ENCODE results near the gene RELL1.
A peak's percentile ranks its signal among the peaks of the same experiment; 100 is the strongest.

The RELL1 gene, protein sequence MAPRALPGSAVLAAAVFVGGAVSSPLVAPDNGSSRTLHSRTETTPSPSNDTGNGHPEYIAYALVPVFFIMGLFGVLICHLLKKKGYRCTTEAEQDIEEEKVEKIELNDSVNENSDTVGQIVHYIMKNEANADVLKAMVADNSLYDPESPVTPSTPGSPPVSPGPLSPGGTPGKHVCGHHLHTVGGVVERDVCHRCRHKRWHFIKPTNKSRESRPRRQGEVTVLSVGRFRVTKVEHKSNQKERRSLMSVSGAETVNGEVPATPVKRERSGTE

DNA sequence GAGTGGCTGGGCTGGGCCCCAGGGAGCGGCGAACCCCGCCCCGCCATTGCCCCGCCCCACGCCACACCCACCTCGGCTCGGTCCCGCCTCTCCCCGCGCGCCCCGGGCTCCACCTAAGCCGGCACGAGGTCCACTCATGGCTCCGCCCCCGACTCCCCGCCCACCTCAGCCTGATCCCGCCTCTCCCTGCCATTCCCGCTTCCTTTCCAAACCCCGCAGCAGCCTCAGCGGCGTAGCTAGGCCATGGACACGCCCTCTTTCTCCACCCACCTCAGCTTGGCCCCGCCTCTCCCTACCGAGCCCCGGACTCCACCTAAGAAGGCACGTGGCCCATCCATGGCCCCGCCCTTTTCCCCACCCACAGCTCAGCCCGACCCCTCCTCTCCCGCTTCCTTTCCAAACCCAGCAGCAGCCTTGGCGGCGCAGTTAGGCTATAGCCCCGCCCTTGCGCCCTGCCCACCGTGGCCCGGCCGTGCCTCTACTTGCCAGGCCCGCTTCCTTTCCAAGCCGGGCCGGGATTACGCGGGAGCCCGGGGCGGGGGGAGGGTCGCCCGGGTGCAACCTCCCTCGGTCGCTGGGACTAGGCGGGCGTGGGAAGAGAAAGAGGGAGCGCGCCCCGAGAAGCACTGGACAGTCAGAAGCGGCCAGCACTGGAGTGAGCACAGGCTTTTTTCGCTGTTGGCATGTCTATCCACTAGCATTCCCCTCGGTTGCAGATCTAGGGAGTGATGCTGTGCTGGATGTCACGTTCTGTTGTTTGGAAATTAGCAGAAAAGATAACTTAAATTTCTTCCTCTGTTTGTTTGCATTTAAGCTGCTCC is at the start of gene RELL1:
Gene RELL1 (minus strand): TSS at position 4 of the 821 bp plus-strand sequence. CDS start 89 bp downstream, outside the sequence.
- DNase-seq, result peak; percentile 99

DNA sequence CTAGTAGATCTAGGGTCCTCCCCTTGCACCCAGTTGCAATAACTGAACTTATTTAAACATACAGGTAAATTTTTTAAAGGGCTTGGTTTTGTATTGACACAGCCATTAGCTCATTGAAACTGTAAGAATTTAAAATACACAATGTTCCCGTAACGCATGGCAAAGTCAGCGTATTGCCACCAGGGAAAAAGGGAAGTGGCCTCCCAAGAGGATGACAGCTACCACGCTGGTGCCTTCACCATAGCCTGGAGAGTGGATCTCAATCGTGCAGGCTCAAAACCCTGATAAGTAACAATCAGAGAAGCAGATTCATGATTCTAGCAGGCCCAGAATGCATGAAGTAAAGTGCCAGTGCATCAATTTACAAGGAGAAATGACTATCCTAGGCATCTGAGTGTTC is 49.4 kb upstream of the RELL1 start:
- no peak for DNase-seq

DNA sequence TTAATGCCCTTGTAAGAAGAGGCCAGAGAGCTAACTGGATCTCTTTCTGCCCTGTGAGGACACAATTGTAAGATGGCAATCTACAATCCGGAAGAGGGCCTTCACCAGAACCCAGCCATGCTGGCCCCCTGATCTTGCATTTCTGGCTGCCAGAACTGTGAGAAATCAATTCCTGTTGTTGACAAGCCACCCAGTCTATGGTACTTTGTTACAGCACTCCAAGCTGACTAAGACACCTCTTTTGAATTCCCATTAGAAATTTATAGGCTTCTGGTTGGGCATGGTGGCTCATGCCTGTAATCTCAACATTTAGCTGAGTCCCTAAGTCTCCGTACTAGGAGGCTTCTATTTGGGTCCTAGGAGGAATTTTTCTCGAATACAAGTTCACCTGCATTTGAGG is 48.8 kb upstream of the RELL1 start:
- no peak for DNase-seq

DNA sequence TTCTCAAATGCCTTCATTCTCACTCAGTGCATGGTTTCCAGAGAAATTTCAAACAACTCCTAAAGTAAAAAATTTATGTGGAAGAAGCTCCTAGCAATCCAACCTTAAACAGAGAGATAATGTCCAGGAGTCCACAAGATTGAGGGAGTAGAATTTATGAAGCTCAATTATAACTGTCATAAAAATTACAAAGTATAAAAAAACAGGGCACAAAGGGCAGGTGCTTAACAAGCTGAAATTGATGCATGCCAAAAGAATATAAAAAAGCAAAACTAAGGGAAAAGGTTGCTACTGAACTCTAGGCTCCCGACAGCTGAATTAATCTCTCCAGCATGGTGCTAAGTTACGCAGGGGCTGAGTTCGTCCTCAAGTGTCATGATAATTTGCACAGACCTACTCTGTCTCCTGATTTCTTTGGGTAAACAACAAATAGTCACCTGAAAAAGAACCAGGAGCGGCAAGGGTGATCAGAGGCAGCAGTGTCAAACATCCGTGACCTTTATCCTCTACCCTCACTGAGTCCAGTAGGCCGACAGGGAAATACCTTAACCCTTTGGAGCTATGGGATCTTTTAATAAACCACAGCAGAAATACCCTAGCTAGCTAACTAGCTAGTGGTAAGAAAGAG is 47.2 kb upstream of the RELL1 start:
- no peak for DNase-seq

DNA sequence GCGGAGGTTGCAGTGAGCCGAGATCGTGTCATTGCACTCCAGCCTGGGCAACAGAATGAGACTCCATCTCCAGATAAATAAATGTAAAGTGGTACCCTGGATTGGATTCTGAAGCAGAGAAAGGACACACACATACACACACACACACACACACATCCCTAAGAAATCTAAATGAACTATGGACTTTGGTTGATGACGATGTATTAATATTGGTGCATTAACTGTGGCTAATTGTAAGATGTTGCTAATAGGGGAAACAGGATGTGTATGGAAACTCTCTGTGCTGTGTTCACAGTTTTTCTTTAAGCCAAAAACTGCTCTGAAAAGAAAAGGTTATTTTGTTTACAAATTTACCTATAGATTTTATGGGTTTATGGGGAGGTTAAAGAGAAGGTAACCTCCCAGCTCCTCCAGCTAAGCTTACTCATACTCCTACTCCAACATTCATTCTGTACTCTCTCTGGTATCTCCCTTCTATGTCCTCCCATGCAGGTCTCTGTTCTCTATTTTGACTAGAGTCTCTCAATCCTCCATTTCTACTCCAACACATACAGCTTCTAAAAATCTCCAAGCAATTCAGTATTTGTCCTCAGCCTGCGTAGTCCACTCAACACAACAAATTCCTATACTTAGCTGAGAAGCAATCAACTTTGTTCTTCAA is 46.5 kb upstream of the RELL1 start:
- DNase-seq, result no peak

DNA sequence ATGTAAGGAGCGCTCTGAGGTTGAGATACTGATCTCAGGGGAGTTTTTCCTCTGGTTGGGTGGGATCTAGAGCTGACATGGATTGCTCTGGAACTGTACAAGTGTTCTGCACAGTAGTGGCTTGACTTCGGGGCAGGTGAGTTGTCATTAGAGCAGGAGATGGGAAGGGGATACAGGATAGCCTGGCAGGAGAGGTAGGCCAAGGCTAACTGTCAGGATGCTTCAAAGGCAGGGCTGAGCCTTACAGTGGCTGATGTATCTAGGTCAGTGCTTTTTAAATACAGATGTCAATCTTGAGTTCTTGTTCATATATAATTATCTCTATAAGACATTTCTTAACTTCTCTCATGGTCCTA is 43.5 kb upstream of the RELL1 start:
- DNase-seq, result no peak

DNA sequence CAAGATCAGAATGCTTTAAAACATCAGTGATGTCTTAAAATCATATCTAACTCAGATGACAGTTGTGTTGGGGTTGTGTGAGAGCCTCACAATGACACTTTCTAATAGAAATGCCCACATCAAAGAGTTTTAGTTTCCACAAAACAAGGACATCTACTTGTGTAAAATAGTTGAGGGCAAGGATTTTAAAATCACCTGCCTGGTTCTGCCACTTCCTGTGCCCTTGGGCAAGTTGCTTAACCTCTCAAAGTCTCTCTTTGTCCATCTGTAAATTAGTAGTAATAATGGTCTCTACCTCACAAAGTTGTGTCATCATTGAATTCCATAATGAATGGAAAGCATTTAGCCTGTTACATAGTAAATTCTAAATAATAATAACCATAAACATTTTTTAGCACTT is 41.9 kb upstream of the RELL1 start:
- DNase-seq, result no peak

DNA sequence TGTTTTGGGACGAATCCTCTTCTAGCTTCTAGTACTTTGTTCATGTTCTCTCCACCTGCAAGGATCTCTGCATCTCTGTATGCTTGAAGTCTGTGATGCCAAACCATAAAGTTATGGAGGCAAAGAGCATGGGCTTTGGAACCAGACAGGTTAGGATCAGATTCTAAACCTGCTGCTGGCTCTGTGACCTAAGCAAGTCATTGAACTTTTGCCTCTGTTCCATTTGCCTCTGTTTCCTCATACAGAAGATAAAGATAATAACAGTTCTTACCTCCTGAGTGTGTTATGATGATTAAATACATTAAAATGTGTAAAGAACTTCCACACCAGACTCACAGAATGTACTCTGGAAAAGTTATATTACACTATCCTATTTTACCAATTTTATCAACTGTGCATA is 41.5 kb upstream of the RELL1 start:
- no peak for DNase-seq

DNA sequence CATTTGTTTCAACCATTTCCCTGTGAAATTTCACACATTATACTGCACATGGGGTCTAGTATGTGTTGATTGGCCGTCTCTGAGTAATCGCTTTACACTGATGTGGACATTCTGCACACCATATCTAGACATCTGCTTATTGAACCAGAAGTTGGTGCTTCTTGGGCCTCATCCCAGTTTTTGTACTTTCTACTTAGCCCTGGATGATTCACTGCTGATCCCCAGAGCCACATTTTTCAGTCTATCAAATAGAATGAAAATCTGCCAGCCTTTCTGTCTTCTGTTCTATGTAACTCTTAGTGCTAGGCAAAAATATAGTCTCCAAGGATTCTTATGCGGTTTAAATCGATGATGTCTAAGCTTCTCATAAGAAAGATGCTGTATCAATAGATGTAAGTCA is 40.5 kb upstream of the RELL1 start:
- DNase-seq, result no peak

DNA sequence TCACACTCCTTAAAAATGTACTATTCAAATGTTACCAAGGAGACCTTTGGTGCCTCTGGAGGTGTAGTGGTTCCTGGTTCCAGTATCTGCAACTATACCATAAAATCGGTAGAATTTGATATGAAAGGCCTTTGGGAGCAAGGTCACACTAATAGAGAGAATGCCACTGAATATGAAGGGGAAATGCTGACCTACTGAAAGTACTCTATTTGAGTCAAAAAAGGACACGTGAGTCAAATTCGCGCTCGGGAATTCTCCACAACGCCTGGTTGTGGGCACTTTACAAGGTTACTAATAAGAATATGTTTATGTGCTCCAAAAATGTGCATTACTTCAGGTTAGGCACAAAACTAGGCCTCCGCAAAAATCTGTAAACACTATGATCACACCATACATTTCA is 39.5 kb upstream of the RELL1 start:
- no peak for DNase-seq

DNA sequence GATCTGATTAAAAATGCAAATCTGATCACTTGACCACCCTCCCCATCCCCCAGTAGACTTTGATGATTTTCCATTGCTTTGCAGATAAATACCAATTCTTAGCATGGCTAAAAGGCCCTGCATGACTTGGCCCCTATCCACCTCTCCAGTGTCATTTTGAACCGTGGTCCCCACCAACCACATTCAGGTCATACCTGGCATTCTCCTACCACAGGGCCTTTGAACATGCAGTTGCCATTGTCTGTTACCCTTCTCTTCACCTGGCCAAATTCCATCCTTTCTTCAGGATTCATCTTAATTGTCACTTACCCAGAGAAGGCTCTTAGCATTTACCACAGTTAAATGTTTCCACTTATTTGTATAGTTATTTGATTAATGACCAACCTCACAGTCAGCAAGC is 36.9 kb upstream of the RELL1 start:
- DNase-seq, result no peak

DNA sequence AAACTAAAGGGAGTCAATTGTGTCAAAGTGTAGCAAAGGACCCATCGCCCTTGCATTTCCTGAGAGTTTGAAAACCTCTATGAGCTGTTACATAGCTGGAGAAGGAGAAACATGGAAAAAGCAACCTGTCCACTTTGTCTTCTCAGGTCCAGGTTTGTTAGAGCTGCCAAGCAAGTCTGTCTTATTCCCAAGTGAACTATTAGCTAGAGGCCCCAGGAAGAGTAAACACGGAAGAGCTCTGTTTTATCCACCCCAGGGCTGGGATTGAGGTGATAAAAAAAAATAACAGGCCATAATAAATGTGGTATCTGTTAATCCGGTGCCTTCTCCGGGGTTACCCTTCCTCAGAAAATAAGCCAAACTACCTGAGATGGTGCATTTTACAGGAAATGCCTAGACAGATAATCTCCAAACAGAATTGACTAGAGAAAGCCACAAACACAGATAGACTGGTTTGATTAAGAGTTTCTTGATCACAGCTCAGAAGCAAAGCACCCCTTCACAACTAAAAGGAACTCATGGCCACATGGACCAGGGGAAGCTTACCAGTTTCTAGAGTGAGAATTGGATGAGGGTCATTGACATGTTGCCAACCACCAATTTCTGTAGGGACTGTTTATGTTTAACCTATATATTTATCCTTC is 35.9 kb upstream of the RELL1 start:
- peak; percentile 2 for DNase-seq

DNA sequence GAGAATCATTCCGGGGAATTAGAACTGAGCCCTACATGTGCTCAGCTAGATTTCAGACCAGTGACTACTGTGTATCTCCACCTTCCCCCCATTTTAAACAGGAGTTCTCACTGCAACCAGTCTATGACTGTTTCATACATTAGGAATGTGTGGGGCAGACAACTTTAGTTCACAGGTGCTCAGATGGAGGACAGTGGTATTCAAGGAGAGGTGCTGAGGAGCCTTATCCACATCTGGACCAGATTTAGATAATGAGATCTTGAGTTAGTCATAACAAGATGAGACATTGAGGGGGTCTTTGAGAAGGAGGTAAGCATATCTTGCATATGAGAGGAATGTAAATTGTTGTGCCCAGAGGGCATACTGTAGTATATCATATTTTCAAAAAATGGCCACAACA is 32.8 kb upstream of the RELL1 start:
- DNase-seq, result no peak

DNA sequence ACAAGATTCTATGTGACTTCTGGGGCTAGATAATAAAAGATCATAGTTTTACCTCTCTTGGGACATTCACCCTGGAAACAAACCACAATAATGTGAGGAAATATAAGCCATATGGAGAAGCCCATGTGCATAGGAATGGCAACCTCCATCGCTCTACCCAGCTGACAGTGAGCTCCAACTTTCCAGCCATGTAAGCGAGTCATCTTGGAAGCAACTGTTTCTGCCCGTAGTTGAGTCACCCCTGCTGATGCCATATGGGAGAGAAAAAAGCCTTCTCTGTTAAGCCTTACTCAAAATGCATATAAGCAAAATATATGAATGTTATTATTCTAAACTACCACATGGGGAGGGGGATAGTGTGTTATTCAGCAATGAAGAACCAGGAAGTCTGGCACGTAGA is 31.4 kb upstream of the RELL1 start:
- DNase-seq, result no peak

DNA sequence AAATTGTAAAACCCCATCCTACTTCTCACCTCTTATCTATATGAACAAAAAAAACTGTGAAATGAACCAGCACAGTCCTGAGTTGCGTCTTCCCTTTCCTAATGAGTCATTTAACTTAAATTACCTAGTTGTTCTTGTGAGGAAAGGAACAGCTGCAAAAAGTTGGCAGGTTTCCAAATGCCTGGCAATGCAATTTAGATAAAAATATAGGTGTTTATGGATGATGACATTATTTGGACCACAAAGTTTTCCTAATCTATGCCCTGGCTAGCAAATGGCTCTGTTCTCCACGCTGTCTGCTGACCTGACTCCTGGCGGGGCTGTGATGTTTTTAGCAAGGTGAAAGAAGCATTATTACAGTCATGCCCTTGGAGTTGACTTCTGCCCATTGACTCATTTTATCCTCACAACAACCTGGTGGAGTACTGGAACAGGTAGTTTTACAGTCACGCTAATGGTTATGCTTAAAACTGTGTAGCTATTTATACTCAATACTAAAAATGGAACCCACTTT is 29.8 kb upstream of the RELL1 start:
- DNase-seq, result no peak

DNA sequence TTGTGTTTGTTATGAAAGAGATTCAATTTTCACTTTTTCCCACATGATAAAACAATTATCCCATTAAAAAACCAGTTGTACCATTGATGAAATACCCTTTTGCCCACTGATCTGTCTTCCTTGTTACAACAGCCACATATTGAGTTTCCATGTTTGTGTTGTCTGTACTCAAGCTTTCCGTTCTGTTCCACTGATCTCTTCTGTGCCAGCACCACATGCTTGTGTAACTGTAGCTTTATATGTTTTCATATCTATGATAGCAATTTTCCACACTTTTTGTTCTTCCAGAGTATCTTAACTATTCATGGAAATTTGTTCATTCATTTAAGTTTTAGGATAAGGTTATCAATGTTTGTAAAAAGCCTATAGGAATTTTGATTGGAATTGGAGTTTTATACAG is 24.3 kb upstream of the RELL1 start:
- no peak for DNase-seq

DNA sequence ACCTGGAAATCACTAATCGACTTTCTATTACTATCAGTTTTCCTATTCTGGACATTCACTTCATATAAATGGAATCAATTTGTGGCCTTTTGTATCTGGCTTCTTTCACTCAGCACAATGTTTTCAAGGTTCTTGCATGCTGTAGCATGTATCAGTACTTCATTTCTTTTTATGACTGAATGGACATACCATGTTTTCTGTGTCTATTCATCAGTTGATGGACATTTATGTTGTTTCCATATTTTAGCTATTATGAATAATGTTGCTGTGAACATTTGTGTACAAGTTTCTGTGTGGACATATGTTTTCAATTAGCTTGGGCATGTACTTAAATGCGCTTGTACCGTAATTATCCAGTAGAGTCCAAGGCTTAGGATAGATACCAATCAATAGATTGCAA is 19.9 kb upstream of the RELL1 start:
- DNase-seq, result no peak

DNA sequence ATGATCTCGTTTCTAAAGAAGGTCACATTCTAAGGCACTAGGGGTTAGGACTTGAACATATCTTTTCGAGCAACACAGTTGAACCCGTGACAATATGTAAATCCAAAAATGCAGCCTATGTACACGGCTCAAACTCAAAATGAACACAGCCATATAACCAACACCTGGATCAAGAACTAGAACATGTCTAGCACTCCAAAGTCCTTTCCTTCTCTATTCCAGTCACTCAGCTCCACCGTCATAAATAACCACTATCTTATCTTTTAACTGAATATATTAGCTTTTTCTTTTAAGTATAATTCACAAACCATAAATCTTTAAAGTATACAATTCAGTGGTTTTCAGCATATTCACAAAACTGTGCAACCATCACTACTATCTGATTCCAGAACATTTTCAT is 19.4 kb upstream of the RELL1 start:
- no peak for DNase-seq

DNA sequence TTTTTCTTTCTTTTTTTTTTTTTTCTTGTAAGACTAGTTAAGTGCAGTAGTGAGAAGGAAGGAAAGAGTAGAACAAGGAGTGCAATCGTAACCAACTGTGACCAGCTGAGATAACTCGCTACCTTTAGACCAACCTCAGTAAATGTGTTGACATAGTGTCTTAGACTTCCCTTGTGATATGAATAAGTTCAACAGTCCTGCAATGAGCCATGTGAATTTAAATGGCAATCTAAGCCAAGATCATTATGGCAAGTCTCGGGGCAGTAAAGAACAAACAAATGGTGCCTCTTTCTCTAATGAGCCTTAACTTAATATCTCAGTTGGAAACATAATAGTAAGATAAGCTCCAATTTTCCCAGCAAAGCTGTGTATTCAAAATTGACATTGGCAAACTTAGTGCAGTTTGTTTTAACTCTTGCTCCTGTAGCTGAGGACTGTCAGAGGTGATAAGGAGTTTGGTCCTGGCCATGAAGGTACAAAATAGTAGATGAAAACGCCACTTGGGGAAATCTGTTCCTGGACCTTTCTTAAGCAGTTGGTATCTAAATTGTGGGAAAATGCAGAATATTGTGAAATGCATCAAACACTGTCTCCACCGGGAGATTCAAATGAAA is 13.8 kb upstream of the RELL1 start:
- no peak for DNase-seq

DNA sequence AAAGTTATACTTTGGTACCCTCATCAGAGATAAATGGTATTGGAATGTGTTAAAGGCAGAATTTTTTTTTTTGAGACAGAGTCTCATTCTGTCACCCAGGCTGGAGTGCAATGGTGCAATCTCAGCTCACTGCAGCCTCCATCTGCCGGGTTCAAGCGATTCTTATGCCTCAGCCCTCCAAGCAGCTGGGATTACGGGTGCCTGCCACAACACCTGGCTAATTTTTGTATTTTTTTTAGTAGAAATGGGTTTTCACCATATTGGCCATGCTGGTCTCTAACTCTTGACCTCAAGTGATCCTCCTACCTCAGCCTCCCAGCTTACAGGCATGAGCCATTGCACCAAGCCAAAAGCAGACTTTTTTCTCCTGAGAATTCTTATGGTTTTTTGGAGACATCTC is 11.4 kb upstream of the RELL1 start:
- no peak for DNase-seq

DNA sequence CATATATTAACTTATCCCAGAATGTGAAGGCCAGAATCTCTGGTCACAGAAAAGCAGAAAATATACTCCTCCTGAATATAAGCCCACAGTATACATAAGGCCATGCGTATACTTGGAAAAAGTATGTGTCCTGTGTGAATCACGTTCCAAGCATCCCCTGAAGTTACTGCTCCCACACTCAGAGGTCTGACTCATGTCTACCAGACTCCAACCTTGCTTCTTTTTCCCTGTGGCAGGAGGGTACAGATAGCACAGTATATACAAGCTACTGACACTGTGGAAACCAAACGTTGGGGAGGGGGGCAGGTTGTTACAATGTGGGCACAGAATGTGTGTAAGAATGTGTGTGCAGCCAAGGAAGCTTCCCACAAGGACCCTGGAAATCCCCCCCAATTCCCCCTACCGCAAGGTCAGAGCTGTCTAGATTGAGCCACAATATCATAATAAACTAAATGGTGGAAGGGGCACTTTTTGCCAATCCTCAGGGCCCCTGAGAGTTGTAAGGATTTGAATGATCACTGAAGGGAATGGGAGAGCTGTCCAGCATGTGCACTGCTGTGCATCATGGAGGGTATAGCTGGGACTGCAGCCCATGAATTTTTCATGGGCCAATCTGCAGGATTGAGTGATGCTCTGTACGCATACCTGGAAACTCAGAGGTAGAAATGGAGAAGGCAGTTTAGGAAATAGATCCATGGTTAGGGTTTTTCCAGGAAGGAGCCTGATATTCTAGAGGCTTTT is 7.4 kb upstream of the RELL1 start:
- DNase-seq, result no peak

DNA sequence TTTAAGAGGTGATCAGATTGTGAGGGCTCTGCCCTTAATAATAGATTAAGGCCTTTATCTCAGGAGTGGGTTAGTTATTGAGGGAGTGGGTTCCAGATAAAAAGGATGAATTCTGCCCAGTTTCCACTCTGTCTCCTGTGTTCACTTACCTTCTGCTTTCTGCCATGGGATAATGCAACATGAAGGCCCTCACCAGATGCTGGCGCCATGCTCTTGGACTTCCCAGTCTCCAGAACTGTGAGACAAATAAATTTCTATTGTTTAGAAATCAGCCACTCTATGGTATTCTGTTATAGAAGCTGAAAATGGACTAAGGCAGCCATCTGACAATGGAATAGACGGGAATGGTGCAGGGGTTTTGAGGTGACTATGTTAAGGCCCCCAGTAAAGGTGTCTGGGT is 6.9 kb upstream of the RELL1 start:
- DNase-seq, result no peak

Data from CD4-positive, alpha-beta T cell treated with Interleukin-10 for 1 hour (primary cell).